K562 (cell line): ENCODE measurements around the gene SLC7A8. TPM values are rescaled to one million over a fixed set of nuclear protein-coding genes. Genes with fewer than 3 reads are reported as not detected.

Experiments used
- ATAC-seq: fragments of 200-7000 bp; cut with Tn5 transposase; 3 replicates; pipeline ENCODE4 v1.9.1; 2020; ENCODE audit warnings: moderate library complexity
- BruUV-seq: library from RNA; stranded (reverse); fragments of 400-500 nt; replicated peaks from 2 replicates; lab custom pipeline; 2021; lab: Mats Ljungman, UMichigan
- CTCF ChIA-PET: fragments of 300-600 bp; formaldehyde crosslinking; extraction: SDS; loops from one replicate; lab custom pipeline; 2021; ENCODE audit warnings: low intra/inter-chr PET ratio; lab: Yijun Ruan, JAX
- POLR2A ChIA-PET: fragments of 300-600, 350-650 bp; sonication (Branson Sonifier 250); formaldehyde crosslinking; extraction: SDS; loops from one replicate; lab custom pipeline; 2021; ENCODE audit warnings: antibody characterized with exemption, inconsistent platforms; lab: Yijun Ruan, JAX
- DNase-seq, 4 experiments: peaks; one replicate each; pipeline versions ENCODE4 v3.0.0 to v3.0.0-alpha.2; 2011 to 2018; ENCODE audit warnings: low spot score in 3 of 4, mixed read lengths in 3 of 4; ENCODE audit errors: extremely low read depth in 1 of 4
- FAIRE-seq: peaks from 2 replicates; lab custom pipeline; 2011; peaks lifted over from hg19 to GRCh38; lab: Jason Lieb, UNC
- H2AFZ ChIP-seq: 2 replicates; pipeline ENCODE4 v1.6.0; 2011; ENCODE audit warnings: low read depth, low read length, control low read depth, inconsistent platforms
- H3K27ac ChIP-seq: fragments of 200-600 bp; 3 replicates; pipeline ENCODE4 v1.8.0; 2011; ENCODE audit warnings: low read depth, mild to moderate bottlenecking, control low read depth, inconsistent platforms, low read length, moderate library complexity, mixed read lengths; ENCODE audit errors: extremely low read depth
- H3K27me3 ChIP-seq, 2 experiments: fragments of 300-600 bp in 1 of 2; 2 replicates in 1 of 2; 3 replicates in 1 of 2; pipeline versions ENCODE4 v1.6.0 to v1.8.0; 2011; ENCODE audit warnings: inconsistent platforms in 2 of 2, low read length in 2 of 2, mild to moderate bottlenecking in 1 of 2, mixed read lengths in 1 of 2, moderate library complexity in 1 of 2; ENCODE audit not compliant: control insufficient read depth in 2 of 2, insufficient read depth in 2 of 2
- H3K36me3 ChIP-seq: fragments of 300-600 bp; 3 replicates; pipeline ENCODE4 v1.8.0; 2011; ENCODE audit warnings: mild to moderate bottlenecking, low read length, inconsistent platforms; ENCODE audit not compliant: control insufficient read depth, insufficient read depth
- H3K4me1 ChIP-seq, 2 experiments: fragments of 200-600 bp in 1 of 2; replicated peaks in 1 of 2; 2 replicates in 1 of 2; 3 replicates in 1 of 2; pipeline versions ENCODE4 v1.5.1 to v1.8.0; 2011; ENCODE audit warnings: inconsistent platforms in 2 of 2, low read length in 2 of 2, mild to moderate bottlenecking in 1 of 2, mixed read lengths in 1 of 2, moderate library complexity in 1 of 2; ENCODE audit not compliant: control insufficient read depth in 2 of 2, insufficient read depth in 2 of 2
- H3K4me2 ChIP-seq: 2 replicates; pipeline ENCODE4 v1.6.1; 2011; ENCODE audit warnings: low read length, control low read depth, inconsistent platforms, mixed read lengths; ENCODE audit not compliant: insufficient read depth
- H3K4me3 ChIP-seq: fragments of 200-600 bp; sonication (generic), shearing (Covaris generic); 2 replicates; pipeline ENCODE4 v1.5.1; 2016; ENCODE audit warnings: control low read depth, inconsistent platforms
- H3K79me2 ChIP-seq: fragments of 200-600 bp; 3 replicates; pipeline ENCODE4 v1.8.0; 2011; ENCODE audit warnings: low read length, inconsistent platforms; ENCODE audit not compliant: control insufficient read depth, insufficient read depth
- H3K9ac ChIP-seq, 2 experiments: 2 replicates each; pipeline versions ENCODE4 v1.6.0 to v1.6.1; 2011; ENCODE audit warnings: low read depth in 2 of 2, low read length in 2 of 2, control low read depth in 1 of 2, inconsistent platforms in 1 of 2, mild to moderate bottlenecking in 1 of 2, mixed read lengths in 1 of 2; ENCODE audit not compliant: insufficient read depth in 1 of 2
- H3K9me1 ChIP-seq: one replicate; pipeline ENCODE4 v1.6.0; 2011; ENCODE audit warnings: inconsistent platforms, mild to moderate bottlenecking, low read length, moderate library complexity; ENCODE audit not compliant: control insufficient read depth, insufficient read depth
- H3K9me3 ChIP-seq: replicated peaks from 2 replicates; pipeline ENCODE4 v1.5.1; 2011; ENCODE audit warnings: low read depth, low read length, inconsistent platforms; ENCODE audit not compliant: control insufficient read depth, insufficient read depth
- H4K20me1 ChIP-seq: replicated peaks from 2 replicates; pipeline ENCODE4 v1.6.1; 2011; ENCODE audit warnings: low read length, inconsistent platforms, mixed read lengths; ENCODE audit not compliant: control insufficient read depth, insufficient read depth
- MAX ChIP-seq: sonication (generic); formaldehyde crosslinking; IDR thresholded peaks from 2 replicates; pipeline ENCODE4 v1.9.0; 2022; ENCODE audit warnings: mild to moderate bottlenecking, missing genetic modification reagents
- MCM5 ChIP-seq: fragments of 450-650 bp; IDR thresholded peaks from 2 replicates; pipeline ENCODE4 v1.6.1; 2016; ENCODE audit warnings: low read depth
- PHB ChIP-seq: fragments of 250-450 bp; sonication (Bioruptor Pico); IDR thresholded peaks from 2 replicates; pipeline ENCODE4 v1.5.0; 2021
- TRIM28 ChIP-seq: fragments of 450-650 bp; IDR thresholded peaks from 2 replicates; pipeline ENCODE4 v1.6.1; 2017
- ZNF263 ChIP-seq: sonication (generic); formaldehyde crosslinking; IDR thresholded peaks from 2 replicates; pipeline ENCODE4 v1.8.0; 2022; ENCODE audit warnings: mild to moderate bottlenecking, missing genetic modification reagents, borderline replicate concordance
- WGBS: fragments of 100-300 bp; shearing (Covaris generic); methylation state at CpG from one replicate; pipeline ENCODE4 v1.1.6; 2016; ENCODE audit warnings: low coverage, mixed read lengths; ENCODE audit not compliant: insufficient coverage; ENCODE audit errors: missing lambda C conversion rate; 5-methylcytosine and 5-hydroxymethylcytosine counted together
- in situ Hi-C: fragments of 300-500 bp; cut with MboI; formaldehyde crosslinking; loops from 4 replicates; pipeline ENCODE4 v1.15.0; 2018; ENCODE audit warnings: inconsistent platforms, mixed read lengths
- intact Hi-C: fragments of 100-400 bp; cut with micrococcal nuclease; formaldehyde crosslinking; loops from 2 replicates; pipeline ENCODE4 v1.14.2; 2022
- polyA plus RNA-seq, 8 experiments: library from polyadenylated mRNA; depleted of rRNA in 4 of 8; stranded (reverse) in 5 of 8; unstranded in 3 of 8; fragments of >200 nt; fragmentation: Nextera tagmentation in 2 of 8; fragmentation: Illumina TruSeq in 1 of 8; extraction: Ambion mirVana in 2 of 8; extraction: Trizol in 1 of 8; gene quantifications; 2 replicates each; pipeline versions ENCODE4 v1.2.1 to v1.2.3, GENCODE V29; 2011 to 2014; ENCODE audit warnings: inconsistent platforms in 1 of 8, missing spikeins in 1 of 8
- total RNA-seq, 7 experiments: library from RNA; depleted of rRNA in 6 of 7; stranded (reverse); fragments of >200 nt in 6 of 7; fragmentation: Illumina TruSeq in 2 of 7; extraction: Trizol in 2 of 7; gene quantifications; 2 replicates each; pipeline versions ENCODE4 v1.2.1 to v1.2.3, GENCODE V29; 2011 to 2021; ENCODE audit warnings: low replicate concordance in 1 of 7
- TF ChIP-seq, protein P1 (sequence below): fragments of 450-650 bp; IDR thresholded peaks from 2 replicates; pipeline ENCODE4 v1.6.1; 2018; ENCODE audit warnings: mild to moderate bottlenecking, low read depth; ENCODE audit not compliant: partially characterized antibody
- TF ChIP-seq, protein P2 (sequence below): fragments of 450-650 bp; IDR thresholded peaks from 2 replicates; pipeline ENCODE4 v1.6.1; 2018; ENCODE audit not compliant: partially characterized antibody
- TF ChIP-seq, protein P3 (sequence below): IDR thresholded peaks from 3 replicates; pipeline ENCODE4 v1.6.1; 2011; ENCODE audit warnings: borderline replicate concordance, mild to moderate bottlenecking, moderate library complexity; ENCODE audit not compliant: insufficient read length; ENCODE audit errors: extremely low read depth

Gene SLC7A8
- total and polyA plus RNA-seq, 9 of the 15 experiments (the other 6 are each of a cell fraction or from before 2014, with no cell fraction given) = 2.0 to 33.0 (median 6.0) TPM

DNA sequence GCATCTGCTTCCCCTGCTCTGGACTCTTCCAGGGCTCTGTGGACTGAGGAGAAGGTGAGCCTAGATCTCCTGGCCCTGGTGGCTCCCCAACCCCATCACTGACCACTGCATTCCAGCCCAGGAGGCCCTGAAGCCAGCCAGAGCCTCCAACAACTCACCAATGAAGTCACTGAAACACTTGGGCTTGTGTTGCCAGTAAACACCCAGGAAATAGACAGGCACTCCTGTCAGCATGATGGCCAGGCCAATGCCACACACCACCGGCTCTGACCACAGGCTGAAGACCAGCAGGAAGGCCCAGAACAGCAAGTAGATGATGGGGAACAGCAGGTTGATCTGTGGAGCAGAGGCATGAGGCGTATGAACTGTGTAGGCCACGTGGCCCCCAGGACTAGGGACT lies 55.6 kb downstream of the SLC7A8 start:
- DNase-seq (no peak), FAIRE-seq (no peak), ATAC-seq (no peak)
- no TSS peak for BruUV-seq
- Histone ChIP-seq H3K4me2 (no peak overlapping the region), H3K79me2 (no peaks in the 10 kb centered on the region), H3K9me1 (no peaks in the 10 kb centered on the region), H3K9me3 (no peaks in the 10 kb centered on the region), H3K4me3 (no peak overlapping the region), H3K27me3 (no peaks in the 10 kb centered on the region), H2AFZ (no peak overlapping the region), H3K4me1 (peaks cover 50 to 53% of the 10 kb centered on the region in 2 experiments), H3K9ac (no peak overlapping the region), H4K20me1 (no peaks in the 10 kb centered on the region), H3K36me3 (peaks cover 3% of the 10 kb centered on the region; the same call in 1 of the 3 replicates), H3K27ac (no peak overlapping the region)
- intact Hi-C loops (no loop called here), in situ Hi-C loops (no loop called here)
- ChIA-PET CTCF (interaction anchor here (0.6 kb wide), 1 partner anchor 57 kb away, joined by 3 read pairs; no protein-coding TSS in a partner anchor), POLR2A (no interaction called here)
- 72% methylated on average over 3 of the region's 3 CpGs for WGBS
- TF ChIP-seq ZNF263 (CRISPR knock-in tag) (no peak), TRIM28 (no peak), MAX (CRISPR knock-in tag) (0 out of 2 replicates have a peak, but pooled peaks have one; percentile 2), PHB (no peak), MCM5 (no peak)
- TF ChIP-seq, protein P1, sequence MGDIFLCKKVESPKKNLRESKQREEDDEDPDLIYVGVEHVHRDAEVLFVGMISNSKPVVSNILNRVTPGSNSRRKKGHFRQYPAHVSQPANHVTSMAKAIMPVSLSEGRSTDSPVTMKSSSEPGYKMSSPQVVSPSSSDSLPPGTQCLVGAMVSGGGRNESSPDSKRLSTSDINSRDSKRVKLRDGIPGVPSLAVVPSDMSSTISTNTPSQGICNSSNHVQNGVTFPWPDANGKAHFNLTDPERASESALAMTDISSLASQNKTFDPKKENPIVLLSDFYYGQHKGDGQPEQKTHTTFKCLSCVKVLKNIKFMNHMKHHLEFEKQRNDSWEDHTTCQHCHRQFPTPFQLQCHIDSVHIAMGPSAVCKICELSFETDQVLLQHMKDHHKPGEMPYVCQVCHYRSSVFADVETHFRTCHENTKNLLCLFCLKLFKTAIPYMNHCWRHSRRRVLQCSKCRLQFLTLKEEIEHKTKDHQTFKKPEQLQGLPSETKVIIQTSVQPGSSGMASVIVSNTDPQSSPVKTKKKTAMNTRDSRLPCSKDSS = no peak
- TF ChIP-seq, protein P2, sequence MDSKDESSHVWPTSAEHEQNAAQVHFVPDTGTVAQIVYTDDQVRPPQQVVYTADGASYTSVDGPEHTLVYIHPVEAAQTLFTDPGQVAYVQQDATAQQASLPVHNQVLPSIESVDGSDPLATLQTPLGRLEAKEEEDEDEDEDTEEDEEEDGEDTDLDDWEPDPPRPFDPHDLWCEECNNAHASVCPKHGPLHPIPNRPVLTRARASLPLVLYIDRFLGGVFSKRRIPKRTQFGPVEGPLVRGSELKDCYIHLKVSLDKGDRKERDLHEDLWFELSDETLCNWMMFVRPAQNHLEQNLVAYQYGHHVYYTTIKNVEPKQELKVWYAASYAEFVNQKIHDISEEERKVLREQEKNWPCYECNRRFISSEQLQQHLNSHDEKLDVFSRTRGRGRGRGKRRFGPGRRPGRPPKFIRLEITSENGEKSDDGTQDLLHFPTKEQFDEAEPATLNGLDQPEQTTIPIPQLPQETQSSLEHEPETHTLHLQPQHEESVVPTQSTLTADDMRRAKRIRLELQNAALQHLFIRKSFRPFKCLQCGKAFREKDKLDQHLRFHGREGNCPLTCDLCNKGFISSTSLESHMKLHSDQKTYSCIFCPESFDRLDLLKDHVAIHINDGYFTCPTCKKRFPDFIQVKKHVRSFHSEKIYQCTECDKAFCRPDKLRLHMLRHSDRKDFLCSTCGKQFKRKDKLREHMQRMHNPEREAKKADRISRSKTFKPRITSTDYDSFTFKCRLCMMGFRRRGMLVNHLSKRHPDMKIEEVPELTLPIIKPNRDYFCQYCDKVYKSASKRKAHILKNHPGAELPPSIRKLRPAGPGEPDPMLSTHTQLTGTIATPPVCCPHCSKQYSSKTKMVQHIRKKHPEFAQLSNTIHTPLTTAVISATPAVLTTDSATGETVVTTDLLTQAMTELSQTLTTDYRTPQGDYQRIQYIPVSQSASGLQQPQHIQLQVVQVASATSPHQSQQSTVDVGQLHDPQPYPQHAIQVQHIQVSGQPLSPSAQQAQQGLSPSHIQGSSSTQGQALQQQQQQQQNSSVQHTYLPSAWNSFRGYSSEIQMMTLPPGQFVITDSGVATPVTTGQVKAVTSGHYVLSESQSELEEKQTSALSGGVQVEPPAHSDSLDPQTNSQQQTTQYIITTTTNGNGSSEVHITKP = no peak
- TF ChIP-seq, protein P3, sequence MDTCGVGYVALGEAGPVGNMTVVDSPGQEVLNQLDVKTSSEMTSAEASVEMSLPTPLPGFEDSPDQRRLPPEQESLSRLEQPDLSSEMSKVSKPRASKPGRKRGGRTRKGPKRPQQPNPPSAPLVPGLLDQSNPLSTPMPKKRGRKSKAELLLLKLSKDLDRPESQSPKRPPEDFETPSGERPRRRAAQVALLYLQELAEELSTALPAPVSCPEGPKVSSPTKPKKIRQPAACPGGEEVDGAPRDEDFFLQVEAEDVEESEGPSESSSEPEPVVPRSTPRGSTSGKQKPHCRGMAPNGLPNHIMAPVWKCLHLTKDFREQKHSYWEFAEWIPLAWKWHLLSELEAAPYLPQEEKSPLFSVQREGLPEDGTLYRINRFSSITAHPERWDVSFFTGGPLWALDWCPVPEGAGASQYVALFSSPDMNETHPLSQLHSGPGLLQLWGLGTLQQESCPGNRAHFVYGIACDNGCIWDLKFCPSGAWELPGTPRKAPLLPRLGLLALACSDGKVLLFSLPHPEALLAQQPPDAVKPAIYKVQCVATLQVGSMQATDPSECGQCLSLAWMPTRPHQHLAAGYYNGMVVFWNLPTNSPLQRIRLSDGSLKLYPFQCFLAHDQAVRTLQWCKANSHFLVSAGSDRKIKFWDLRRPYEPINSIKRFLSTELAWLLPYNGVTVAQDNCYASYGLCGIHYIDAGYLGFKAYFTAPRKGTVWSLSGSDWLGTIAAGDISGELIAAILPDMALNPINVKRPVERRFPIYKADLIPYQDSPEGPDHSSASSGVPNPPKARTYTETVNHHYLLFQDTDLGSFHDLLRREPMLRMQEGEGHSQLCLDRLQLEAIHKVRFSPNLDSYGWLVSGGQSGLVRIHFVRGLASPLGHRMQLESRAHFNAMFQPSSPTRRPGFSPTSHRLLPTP = no peak
